GM20431 (cell line): ENCODE results near the gene CHGA.

Source experiments
- in situ Hi-C: fragments of 300-500 bp; cut with MseI, MboI; formaldehyde crosslinking; loops from one replicate; pipeline ENCODE4 v1.15.0; 2020; ENCODE audit warnings: low sequenced_read_pairs; ENCODE audit not compliant: unreplicated experiment

CHGA gene

DNA sequence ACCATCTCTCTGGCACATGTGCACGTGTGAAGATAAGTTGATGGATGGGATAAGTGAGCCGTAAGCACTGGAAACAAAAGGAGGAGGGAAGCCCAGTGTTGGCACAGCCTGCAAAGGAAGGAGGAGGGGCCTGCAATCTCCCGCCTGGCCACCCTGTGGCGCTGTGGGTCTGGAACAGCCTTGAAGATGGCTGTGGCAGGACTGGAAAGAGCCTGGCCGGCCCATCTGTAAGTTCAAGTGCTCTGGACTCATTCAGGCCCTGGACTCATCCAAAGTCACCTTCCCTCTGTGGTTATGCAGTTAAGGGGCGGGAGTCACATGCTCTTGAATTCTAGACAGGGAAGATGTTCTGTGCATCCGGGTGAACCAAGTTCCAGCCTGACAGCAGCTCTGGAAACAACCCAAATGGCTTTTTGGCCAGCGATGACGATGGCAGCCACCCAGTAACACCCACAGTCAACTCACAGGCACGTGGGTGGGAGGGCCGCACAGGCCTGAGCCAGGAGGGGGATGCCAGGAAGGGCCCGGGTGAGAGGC is 50.4 kb downstream of the CHGA start:
- in situ Hi-C loops: no loop called here

DNA sequence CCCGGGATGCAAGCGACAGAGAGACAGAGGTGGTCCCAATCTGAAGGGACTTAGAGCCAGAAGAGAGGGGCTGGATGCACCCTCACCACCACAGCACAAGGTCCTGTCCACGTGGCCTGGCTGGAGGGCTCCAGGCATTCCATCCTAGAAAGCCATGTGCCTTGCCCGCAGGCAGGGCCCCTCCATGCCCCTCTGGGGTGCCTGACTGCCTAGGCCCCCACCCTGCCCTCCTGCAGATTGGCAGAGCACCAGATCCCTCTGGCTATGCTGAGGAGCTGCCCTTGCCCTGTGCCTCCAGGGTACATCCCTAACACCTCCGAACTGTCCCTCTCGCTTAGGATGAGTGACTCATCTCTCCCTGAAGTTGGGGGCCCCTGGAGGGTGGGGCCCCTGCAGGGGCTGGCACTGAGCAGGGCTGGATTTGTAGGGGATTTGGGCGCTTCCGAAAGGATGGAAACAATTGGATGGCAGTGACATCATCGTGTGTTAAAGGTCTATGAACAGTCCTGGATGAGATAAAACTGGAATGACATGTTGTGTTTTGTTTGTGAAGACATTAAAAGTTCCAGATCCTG is 50.9 kb downstream of the CHGA start:
- in situ Hi-C loops: no loop called here

- in situ Hi-C loops: no loop called here
Measured at GRCh38 chr14:92974541-92975345, 51.8 kb downstream of the CHGA start.

DNA sequence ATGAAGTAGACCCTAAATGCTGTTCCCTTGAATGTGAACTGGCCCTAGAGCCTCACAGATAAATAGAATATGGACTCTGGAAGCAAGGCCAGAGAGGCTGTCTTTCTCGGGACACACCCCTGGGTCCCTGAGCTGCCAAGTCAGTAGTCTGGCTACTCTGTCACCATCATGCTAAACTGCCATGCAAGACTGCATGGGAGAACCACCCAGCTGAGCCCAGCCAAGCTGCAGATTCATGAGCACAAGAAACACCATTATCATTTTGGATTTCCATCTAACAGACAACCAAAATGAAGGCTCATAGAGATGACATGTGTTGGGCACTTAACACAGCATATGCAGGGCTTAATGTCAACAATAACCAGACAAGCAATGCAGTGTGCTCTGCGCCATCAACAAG is 53.3 kb downstream of the CHGA start:
- in situ Hi-C loops: no loop called here

GRCh38 chr14:92978229-92979021 is 55.5 kb downstream of the CHGA start:
- in situ Hi-C loops: no loop called here

DNA sequence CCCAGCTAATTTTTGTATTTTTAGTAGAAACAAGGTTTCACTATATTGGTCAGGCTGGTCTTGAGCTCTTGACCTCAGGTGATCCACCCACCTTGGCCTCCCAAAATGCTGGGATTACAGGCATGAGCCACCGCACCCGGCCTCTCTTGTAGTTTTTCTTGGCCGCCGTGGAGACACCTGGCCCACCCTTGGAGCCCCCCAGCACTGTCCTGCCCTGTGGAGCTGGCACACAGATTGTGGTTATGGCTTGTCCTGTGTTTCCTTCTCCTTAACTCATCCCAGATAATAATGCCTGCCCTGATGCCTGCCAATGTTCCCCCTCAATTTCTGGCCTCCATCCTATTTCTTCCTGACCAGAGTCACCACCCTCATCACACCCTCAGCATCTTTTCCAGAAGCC is 57.9 kb downstream of the CHGA start:
- in situ Hi-C loops: no loop called here

DNA sequence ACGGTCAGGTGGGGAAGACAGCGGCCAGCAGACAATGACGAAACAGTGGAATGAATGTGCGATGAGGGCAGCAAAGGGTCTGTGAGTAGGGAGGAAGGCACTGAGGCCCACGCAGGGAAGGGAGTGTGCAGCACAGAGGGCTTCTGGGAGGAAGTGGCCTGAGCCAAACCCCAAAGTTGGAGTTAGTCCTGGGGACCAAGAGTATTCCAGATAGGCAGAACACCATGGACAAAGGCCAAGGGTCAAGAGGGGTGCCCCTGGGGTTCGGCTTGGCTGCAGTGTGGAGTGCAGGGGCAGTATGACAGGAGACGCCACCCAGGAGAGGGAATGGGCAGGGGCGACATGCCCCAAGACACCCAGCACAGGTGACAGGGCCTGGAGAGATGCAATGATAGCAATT is 58.8 kb downstream of the CHGA start:
- in situ Hi-C loops: no loop called here

GRCh38 chr14:92982956-92983355 is 60.0 kb downstream of the CHGA start:
- in situ Hi-C loops: no loop called here

- in situ Hi-C loops: no loop called here
Measured at GRCh38 chr14:92984082-92984788, 61.3 kb downstream of the CHGA start.
